WTC11 (cell line): Measurements from ENCODE around the gene DNAJC3. TPM values are rescaled to one million over a fixed set of nuclear protein-coding genes. Genes with fewer than 3 reads are reported as not detected.
"Not testable (repeated sequence)": the region's sequence is repeated elsewhere in the genome, so short reads cannot be mapped to it uniquely, and the experiment has no call there.

Source experiments
- ATAC-seq: fragments of 200-7000 bp; cut with Tn5 transposase; 2 replicates; pipeline ENCODE4 v1.10.0; 2021; ENCODE audit warnings: mild to moderate bottlenecking, moderate library complexity
- CTCF ChIA-PET: fragments of 300-600 bp; sonication (Branson Sonifier 250); formaldehyde crosslinking; loops from one replicate; lab custom pipeline; 2021; ENCODE audit warnings: antibody characterized with exemption; lab: Charles Lee
- POLR2A ChIA-PET: fragments of 350-600 bp; sonication (Branson Sonifier 250); formaldehyde crosslinking; loops from one replicate; lab custom pipeline; 2021; ENCODE audit warnings: antibody characterized with exemption; lab: Charles Lee
- DNase-seq: peaks from one replicate; pipeline ENCODE4 v3.0.0; 2021; ENCODE audit warnings: low spot score
- H3K27ac Mint-ChIP-seq: 2 replicates; pipeline ENCODE4 v1.8.0; 2021; ENCODE audit warnings: mixed read lengths
- H3K27me3 Mint-ChIP-seq: 2 replicates; pipeline ENCODE4 v1.8.0; 2021; ENCODE audit warnings: low read depth, mild to moderate bottlenecking, moderate library complexity, mixed read lengths
- H3K36me3 Mint-ChIP-seq: 2 replicates; pipeline ENCODE4 v1.8.0; 2021; ENCODE audit warnings: mixed read lengths
- H3K4me1 Mint-ChIP-seq: 2 replicates; pipeline ENCODE4 v1.8.0; 2022; ENCODE audit warnings: mixed read lengths
- H3K4me3 Mint-ChIP-seq: 2 replicates; pipeline ENCODE4 v1.8.0; 2021; ENCODE audit warnings: mild to moderate bottlenecking, moderate library complexity, mixed read lengths
- H3K9me3 Mint-ChIP-seq: 2 replicates; pipeline ENCODE4 v1.8.0; 2021; ENCODE audit warnings: mixed read lengths
- E2F1 ChIP-seq: sonication (generic); formaldehyde crosslinking; IDR thresholded peaks from 2 replicates; pipeline ENCODE4 v1.8.0; 2022; ENCODE audit warnings: mild to moderate bottlenecking, missing genetic modification reagents
- E2F4 ChIP-seq: sonication (generic); formaldehyde crosslinking; IDR thresholded peaks from 2 replicates; pipeline ENCODE4 v1.8.1; 2022; ENCODE audit warnings: low read depth, mild to moderate bottlenecking, moderate library complexity, missing genetic modification reagents, borderline replicate concordance
- ELF4 ChIP-seq: sonication (generic); formaldehyde crosslinking; IDR thresholded peaks from 2 replicates; pipeline ENCODE4 v1.8.1; 2022; ENCODE audit warnings: low read depth, mild to moderate bottlenecking, moderate library complexity, missing genetic modification reagents
- ESRRA ChIP-seq: sonication (generic); formaldehyde crosslinking; IDR thresholded peaks from 2 replicates; pipeline ENCODE4 v1.8.1; 2022; ENCODE audit warnings: mild to moderate bottlenecking, missing genetic modification reagents, borderline replicate concordance
- FOXP4 ChIP-seq: sonication (generic); formaldehyde crosslinking; IDR thresholded peaks from 2 replicates; pipeline ENCODE4 v1.8.0; 2022; ENCODE audit warnings: mild to moderate bottlenecking, missing genetic modification reagents
- KAT7 ChIP-seq: sonication (generic); formaldehyde crosslinking; IDR thresholded peaks from 2 replicates; pipeline ENCODE4 v1.8.1; 2023; ENCODE audit warnings: missing genetic modification reagents, mild to moderate bottlenecking, borderline replicate concordance
- MXD4 ChIP-seq: fragments of 250-450 bp; sonication (Bioruptor Pico); IDR thresholded peaks from 2 replicates; pipeline ENCODE4 v1.8.0; 2021; ENCODE audit warnings: mild to moderate bottlenecking, moderate library complexity, borderline replicate concordance
- PRDM15 ChIP-seq: sonication (generic); formaldehyde crosslinking; IDR thresholded peaks from 2 replicates; pipeline ENCODE4 v1.8.0; 2022; ENCODE audit warnings: missing genetic modification reagents
- TEAD1 ChIP-seq: sonication (generic); formaldehyde crosslinking; IDR thresholded peaks from 2 replicates; pipeline ENCODE4 v1.8.0; 2022; ENCODE audit warnings: mild to moderate bottlenecking, missing genetic modification reagents
- TEAD4 ChIP-seq: sonication (generic); formaldehyde crosslinking; IDR thresholded peaks from 2 replicates; pipeline ENCODE4 v1.8.0; 2022; ENCODE audit warnings: mild to moderate bottlenecking, missing genetic modification reagents
- ZNF219 ChIP-seq: sonication (generic); formaldehyde crosslinking; IDR thresholded peaks from 2 replicates; pipeline ENCODE4 v1.8.0; 2023; ENCODE audit warnings: missing genetic modification reagents, mild to moderate bottlenecking, borderline replicate concordance
- ZNF425 ChIP-seq: fragments of 250-450 bp; sonication (Bioruptor Pico); conservative IDR thresholded peaks from 2 replicates; pipeline ENCODE4 v1.9.0; 2021; ENCODE audit warnings: mild to moderate bottlenecking
- ZNF512 ChIP-seq: sonication (generic); formaldehyde crosslinking; IDR thresholded peaks from 2 replicates; pipeline ENCODE4 v1.8.1; 2022; ENCODE audit warnings: missing genetic modification reagents, borderline replicate concordance
- total RNA-seq: library from RNA; stranded (reverse); gene quantifications from 3 replicates; pipeline ENCODE4 v1.2.3, GENCODE V29; 2021
- TF ChIP-seq, protein P1 (sequence below): sonication (generic); formaldehyde crosslinking; IDR thresholded peaks from 2 replicates; pipeline ENCODE4 v1.8.0; 2022; ENCODE audit warnings: mild to moderate bottlenecking, missing genetic modification reagents

The DNAJC3 gene
- total RNA-seq, 1 experiment from 2014 or later: 20.0 TPM

DNA sequence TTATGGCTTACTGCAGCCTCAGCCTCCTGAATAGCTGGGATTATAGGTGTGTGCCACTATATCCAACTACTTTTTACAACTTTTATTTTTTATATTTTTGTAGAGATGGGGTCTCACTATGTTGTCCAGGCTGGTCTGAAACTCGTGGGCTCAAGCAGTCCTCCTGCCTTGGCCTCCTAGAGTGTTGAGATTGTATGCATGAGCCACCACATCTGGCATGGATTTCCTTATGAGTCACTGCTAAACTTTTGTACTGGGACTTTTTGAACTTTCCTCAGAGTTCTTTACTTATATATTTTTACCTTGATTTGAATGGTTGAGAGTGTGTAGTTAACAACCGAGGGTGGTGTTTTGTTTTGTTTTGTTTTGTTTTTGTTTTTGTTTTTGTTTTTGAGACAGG lies 33.4 kb downstream of the DNAJC3 start:
- H3K36me3 Mint-ChIP-seq: peaks cover 23% of the 10 kb centered on the region
- DNase-seq (no peak), ATAC-seq (no peak)
- no peak overlapping the region for H3K27ac Mint-ChIP-seq
- H3K4me1 Mint-ChIP-seq: no peaks in the 10 kb centered on the region
- ChIA-PET POLR2A (no interaction called here), CTCF (interaction anchor here (1.0 kb wide), 1 partner anchor 86 kb away, joined by 4 read pairs; no protein-coding TSS in a partner anchor)
- H3K9me3 Mint-ChIP-seq: no peaks in the 10 kb centered on the region
- no peak for TF ChIP-seq TEAD1 (CRISPR knock-in tag)
- no peak for TF ChIP-seq PRDM15 (CRISPR knock-in tag)
- no peak for TF ChIP-seq ESRRA
- TF ChIP-seq, protein P1, sequence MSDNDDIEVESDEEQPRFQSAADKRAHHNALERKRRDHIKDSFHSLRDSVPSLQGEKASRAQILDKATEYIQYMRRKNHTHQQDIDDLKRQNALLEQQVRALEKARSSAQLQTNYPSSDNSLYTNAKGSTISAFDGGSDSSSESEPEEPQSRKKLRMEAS (CRISPR knock-in tag): no peak
- TF ChIP-seq ZNF219 (CRISPR knock-in tag): no peak
- no peak for TF ChIP-seq ZNF425
- no peaks in the 10 kb centered on the region for H3K27me3 Mint-ChIP-seq
- no peak overlapping the region for H3K4me3 Mint-ChIP-seq

- peaks cover 27% of the 10 kb centered on the region for H3K36me3 Mint-ChIP-seq
- POLR2A ChIA-PET, H3K27me3 Mint-ChIP-seq, H3K4me3 Mint-ChIP-seq, ATAC-seq, H3K9me3 Mint-ChIP-seq, H3K4me1 Mint-ChIP-seq, DNase-seq, H3K27ac Mint-ChIP-seq: not testable (repeated sequence)
- CTCF ChIA-PET: interaction anchor here (0.6 to 1.4 kb wide), 2 partner anchors 59 to 121 kb away, joined by 4 to 5 read pairs; no protein-coding TSS in a partner anchor
These were observed 35.9 kb downstream of the DNAJC3 start for GRCh38 chr13:95712846-95713245.

DNA sequence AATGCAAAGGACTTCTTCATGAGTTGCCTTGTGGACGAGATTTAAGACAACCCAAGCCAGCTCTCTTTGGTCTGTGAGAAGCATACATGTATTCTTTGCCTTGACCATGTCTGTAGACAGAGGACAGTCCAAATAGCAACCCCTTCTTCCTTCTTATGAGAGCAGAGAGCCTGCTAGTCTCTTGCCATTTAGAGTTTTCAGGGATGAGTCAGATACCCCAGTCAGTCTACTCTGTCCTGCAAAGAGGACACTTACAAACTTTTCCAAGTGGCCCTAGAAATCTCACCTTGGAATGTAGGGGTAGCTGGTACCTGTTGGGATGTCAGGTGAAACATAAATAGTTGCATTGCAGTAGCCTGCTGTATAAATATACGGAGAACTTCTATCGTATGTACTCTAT lies 36.7 kb downstream of the DNAJC3 start:
- peaks cover 27% of the 10 kb centered on the region for H3K36me3 Mint-ChIP-seq
- DNase-seq: no peak
- CTCF ChIA-PET: interaction anchor here (0.7 to 1.0 kb wide), 2 partner anchors 9 to 235 kb away, joined by 3 to 4 read pairs; no protein-coding TSS in a partner anchor
- POLR2A ChIA-PET: no interaction called here
- no peaks in the 10 kb centered on the region for H3K27me3 Mint-ChIP-seq
- no peak overlapping the region for H3K4me3 Mint-ChIP-seq
- no peak for ATAC-seq
- peaks cover 6% of the 10 kb centered on the region; the same call in 1 of the 2 replicates for H3K9me3 Mint-ChIP-seq
- no peak overlapping the region for H3K27ac Mint-ChIP-seq
- no peaks in the 10 kb centered on the region for H3K4me1 Mint-ChIP-seq
- no peak for TF ChIP-seq ELF4 (CRISPR knock-in tag)
- no peak for TF ChIP-seq E2F1 (CRISPR knock-in tag)
- no peak for TF ChIP-seq KAT7 (CRISPR knock-in tag)
- no peak for TF ChIP-seq E2F4 (CRISPR knock-in tag)
- TF ChIP-seq TEAD4 (CRISPR knock-in tag): no peak
- no peak for TF ChIP-seq ZNF512
- TF ChIP-seq FOXP4 (CRISPR knock-in tag): no peak
- no peak for TF ChIP-seq MXD4
- TF ChIP-seq PRDM15 (CRISPR knock-in tag): no peak
